ENCODE data around the gene PACS1. TPM values are rescaled to one million over a fixed set of nuclear protein-coding genes. Genes with fewer than 3 reads are reported as not detected.

Gene PACS1
- total RNA-seq, 6 experiments from 2014 or later, result 5.8 to 23.7 (median 12.5) TPM

DNA sequence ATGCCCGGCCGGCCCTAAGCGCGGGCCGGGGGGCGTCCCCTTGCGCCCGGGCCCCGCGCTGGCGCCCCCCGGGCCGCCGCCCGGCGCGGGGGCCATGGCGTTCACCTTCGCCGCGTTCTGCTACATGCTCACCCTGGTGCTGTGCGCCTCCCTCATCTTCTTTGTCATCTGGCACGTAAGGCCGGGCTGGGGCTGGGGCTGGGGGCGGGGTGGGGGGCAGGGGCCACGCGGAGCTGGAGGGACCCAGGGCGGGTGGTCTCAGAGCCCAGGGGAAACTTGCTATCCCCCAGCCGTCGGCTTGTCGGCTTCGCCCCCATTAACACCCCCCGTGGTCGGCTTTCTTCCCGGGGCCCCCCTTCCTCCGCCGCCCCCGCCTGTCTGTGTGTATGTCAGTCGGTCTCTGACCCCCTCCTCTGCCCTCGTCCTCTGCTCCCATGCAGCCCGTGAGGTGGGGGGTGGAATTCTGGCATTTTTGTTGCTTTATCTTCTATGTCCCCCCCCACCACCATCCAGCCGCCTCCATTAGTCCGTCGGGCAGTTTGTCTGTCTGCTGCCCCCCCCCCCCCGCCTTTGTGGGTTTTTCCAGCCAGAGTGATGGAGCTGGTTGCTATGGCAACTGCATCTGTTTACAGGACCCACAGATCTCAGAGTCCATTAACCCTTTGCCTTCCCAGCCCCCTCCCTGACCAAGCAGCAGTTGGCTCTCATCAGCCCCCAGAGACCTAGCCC lies 208.5 kb downstream of the PACS1 start:
- Histone ChIP-seq H3K27ac (no peak overlapping the region), H3K36me3 (peaks cover under 1 to 24% (median 12%) of the 10 kb centered on the region in 4 donors)
- no peak for DNase-seq

DNA sequence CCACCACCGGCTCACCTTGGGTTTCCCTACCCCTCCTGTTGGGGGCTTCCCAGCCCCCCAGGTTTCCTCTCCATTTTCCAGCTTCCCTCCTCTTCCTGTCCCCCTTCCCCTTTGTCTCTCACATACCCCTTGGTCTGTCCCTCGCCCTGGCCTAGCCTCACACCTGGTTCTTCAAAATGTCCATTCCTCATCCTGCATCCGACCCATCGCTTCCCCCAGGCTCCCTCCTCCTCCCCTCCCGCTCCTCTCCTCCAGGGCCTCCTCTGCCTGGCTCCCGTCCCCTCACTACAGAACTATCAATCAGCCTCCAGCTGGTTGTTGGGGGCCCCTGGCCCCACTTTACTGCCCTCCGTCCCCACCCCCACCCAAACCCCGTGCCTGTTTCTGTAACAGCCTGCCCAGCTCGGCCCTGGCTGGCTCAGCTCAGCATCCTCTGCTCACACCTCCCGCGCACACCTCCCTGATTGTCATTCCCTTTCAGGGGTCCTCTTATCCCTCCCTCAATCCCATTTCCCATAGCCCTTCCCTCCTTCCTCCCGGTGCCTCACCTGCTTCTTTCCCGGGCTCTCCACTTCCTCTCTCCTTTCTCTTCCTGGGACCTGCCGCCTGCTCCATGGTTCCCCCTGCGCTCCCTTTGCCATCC lies 209.1 kb downstream of the PACS1 start:
- intact Hi-C loops (cut with DNase I), result no loop called here

More for the DNA sequence above, 208.5 kb downstream of the PACS1 start:
- intact Hi-C loops (cut with DNase I), result no loop called here
- no peak for ATAC-seq
- no peak overlapping the region for H3K4me3 ChIP-seq
- no peaks in the 10 kb centered on the region for H3K27me3 ChIP-seq
- H3K9me3 ChIP-seq, result no peaks in the 10 kb centered on the region
- peaks cover 0 to 5% (median 0%) of the 10 kb centered on the region in 4 donors for H3K4me1 ChIP-seq
- no peak for TF ChIP-seq POLR2A (IDR thresholded peaks at IDR 0.05)
- TF ChIP-seq, protein P1, sequence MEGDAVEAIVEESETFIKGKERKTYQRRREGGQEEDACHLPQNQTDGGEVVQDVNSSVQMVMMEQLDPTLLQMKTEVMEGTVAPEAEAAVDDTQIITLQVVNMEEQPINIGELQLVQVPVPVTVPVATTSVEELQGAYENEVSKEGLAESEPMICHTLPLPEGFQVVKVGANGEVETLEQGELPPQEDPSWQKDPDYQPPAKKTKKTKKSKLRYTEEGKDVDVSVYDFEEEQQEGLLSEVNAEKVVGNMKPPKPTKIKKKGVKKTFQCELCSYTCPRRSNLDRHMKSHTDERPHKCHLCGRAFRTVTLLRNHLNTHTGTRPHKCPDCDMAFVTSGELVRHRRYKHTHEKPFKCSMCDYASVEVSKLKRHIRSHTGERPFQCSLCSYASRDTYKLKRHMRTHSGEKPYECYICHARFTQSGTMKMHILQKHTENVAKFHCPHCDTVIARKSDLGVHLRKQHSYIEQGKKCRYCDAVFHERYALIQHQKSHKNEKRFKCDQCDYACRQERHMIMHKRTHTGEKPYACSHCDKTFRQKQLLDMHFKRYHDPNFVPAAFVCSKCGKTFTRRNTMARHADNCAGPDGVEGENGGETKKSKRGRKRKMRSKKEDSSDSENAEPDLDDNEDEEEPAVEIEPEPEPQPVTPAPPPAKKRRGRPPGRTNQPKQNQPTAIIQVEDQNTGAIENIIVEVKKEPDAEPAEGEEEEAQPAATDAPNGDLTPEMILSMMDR (IDR thresholded peaks at IDR 0.05), result no peak
- 0% methylated on average over 9 of the region's 45 CpGs for WGBS (ENCODE audit: insufficient coverage, low coverage, low lambda C conversion rate, missing lambda C conversion rate)

DNA sequence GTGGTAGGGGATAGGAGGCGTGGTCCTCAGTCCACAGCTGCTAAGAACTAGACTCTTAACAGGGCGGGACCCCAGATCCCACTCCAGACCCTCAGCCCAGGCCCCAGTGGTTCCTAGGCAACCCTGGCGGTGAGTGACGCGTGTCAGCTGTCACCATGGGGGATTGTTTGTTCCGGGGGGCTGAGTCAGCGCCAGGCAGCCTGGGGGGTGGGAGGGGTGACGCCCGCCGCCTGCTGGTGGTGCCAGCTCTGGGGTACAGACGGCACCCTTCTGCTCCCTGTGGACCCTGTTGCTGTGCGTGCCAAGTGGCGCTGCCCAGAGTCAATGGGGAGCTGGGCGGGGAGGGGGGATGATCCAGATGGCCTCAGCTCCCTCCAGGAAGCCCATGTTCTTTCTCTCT lies 210.4 kb downstream of the PACS1 start:
- Histone ChIP-seq H3K4me3 (no peak overlapping the region), H3K27ac (no peak overlapping the region), H3K36me3 (peaks cover 0 to 8% (median under 1%) of the 10 kb centered on the region in 4 donors), H3K4me1 (peaks cover 0 to 5% (median 0%) of the 10 kb centered on the region in 4 donors), H3K9me3 (no peaks in the 10 kb centered on the region), H3K27me3 (no peaks in the 10 kb centered on the region)
- peak in 1 of 3 donors; percentile 57 for DNase-seq
- ATAC-seq, result no peak
- intact Hi-C loops (cut with DNase I), result loop anchor here (10.0 kb wide), 1 partner anchor 56 kb away; no protein-coding TSS in a partner anchor
- TF ChIP-seq POLR2A (IDR thresholded peaks at IDR 0.05), result no peak
- whole genome bisulfite sequencing (ENCODE audit: insufficient coverage, low coverage, low lambda C conversion rate, missing lambda C conversion rate), result 62% methylated on average over 2 of the region's 14 CpGs

More for the DNA sequence above, 209.1 kb downstream of the PACS1 start:
- ATAC-seq, result no peak
- Histone ChIP-seq H3K27me3 (no peaks in the 10 kb centered on the region), H3K27ac (no peak overlapping the region), H3K4me3 (no peak overlapping the region), H3K9me3 (no peaks in the 10 kb centered on the region), H3K36me3 (peaks cover 0 to 17% (median 6%) of the 10 kb centered on the region in 4 donors), H3K4me1 (peaks cover 0 to 5% (median 0%) of the 10 kb centered on the region in 4 donors)
- no peak for TF ChIP-seq POLR2A (IDR thresholded peaks at IDR 0.05)
- TF ChIP-seq, protein P1 (IDR thresholded peaks at IDR 0.05), result no peak
- no peak for DNase-seq
- WGBS (ENCODE audit: insufficient coverage, low coverage, low lambda C conversion rate, missing lambda C conversion rate), result 86% methylated on average over 10 of the region's 15 CpGs

DNA sequence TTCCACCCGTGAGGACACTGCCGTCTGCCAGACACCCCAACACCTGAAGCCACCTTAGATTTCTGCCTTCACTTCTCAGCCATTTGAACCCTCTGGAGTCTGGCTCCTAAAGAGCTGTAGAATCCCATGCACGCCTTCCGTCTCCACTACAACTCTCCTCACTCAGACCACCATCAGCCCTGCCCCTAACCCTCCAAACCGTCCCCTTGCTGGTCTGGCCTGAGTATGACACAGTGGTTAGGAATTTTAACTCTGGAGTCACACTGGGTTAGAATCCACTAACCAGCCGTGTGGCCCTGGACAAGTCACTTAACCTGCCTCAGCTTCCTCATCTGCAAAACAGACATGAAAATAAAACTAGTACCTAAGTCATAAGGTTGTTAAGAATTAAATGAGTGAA lies 210.9 kb downstream of the PACS1 start:
- no peak overlapping the region for H3K27ac ChIP-seq
- TF ChIP-seq, protein P1 (IDR thresholded peaks at IDR 0.05), result no peak
- no peak for TF ChIP-seq POLR2A (IDR thresholded peaks at IDR 0.05)
- no peaks in the 10 kb centered on the region for H3K9me3 ChIP-seq
- H3K27me3 ChIP-seq, result no peaks in the 10 kb centered on the region
- DNase-seq (no peak), ATAC-seq (no peak)
- no peak overlapping the region for H3K4me3 ChIP-seq
- WGBS (ENCODE audit: insufficient coverage, low coverage, low lambda C conversion rate, missing lambda C conversion rate), result 83% methylated on average over 3 of the region's 6 CpGs
- peaks cover 0 to 2% (median 0%) of the 10 kb centered on the region in 4 donors for H3K36me3 ChIP-seq
- H3K4me1 ChIP-seq, result peaks cover 0 to 5% (median 0%) of the 10 kb centered on the region in 4 donors
- intact Hi-C loops (cut with DNase I), result loop anchor here (10.0 kb wide), 1 partner anchor 56 kb away; no protein-coding TSS in a partner anchor

All from right lobe of liver (tissue), 6 donors.